DND-41 (cell line): ENCODE results near the gene PNPLA1.

Experiments
- ATAC-seq: fragments of 200-7000 bp; cut with Tn5 transposase; 3 replicates; pipeline ENCODE4 v1.9.1; 2021; ENCODE audit warnings: low read depth; ENCODE audit not compliant: insufficient read depth
- DNase-seq: peaks from one replicate; pipeline ENCODE4 v3.0.0-alpha.2; 2020
- H2AFZ ChIP-seq: 2 replicates; pipeline ENCODE4 v1.6.0; 2012; ENCODE audit warnings: low read depth, low read length
- H3K27ac ChIP-seq: 2 replicates; pipeline ENCODE4 v1.5.1; 2012; ENCODE audit warnings: low read length, inconsistent platforms
- H3K27me3 ChIP-seq: fragments of 200-600 bp; sonication (generic); 2 replicates; pipeline ENCODE4 v1.6.0; 2012; ENCODE audit warnings: low read length, mild to moderate bottlenecking, inconsistent platforms; ENCODE audit not compliant: insufficient read depth, poor library complexity
- H3K36me3 ChIP-seq: 2 replicates; pipeline ENCODE4 v1.5.1; 2012; ENCODE audit warnings: low read length, inconsistent platforms; ENCODE audit not compliant: insufficient read depth
- H3K4me1 ChIP-seq: 2 replicates; pipeline ENCODE4 v1.5.1; 2012; ENCODE audit warnings: mild to moderate bottlenecking, low read length; ENCODE audit not compliant: insufficient read depth
- H3K4me2 ChIP-seq: 2 replicates; pipeline ENCODE4 v1.6.0; 2012; ENCODE audit warnings: mild to moderate bottlenecking, moderate library complexity, low read length, inconsistent platforms; ENCODE audit not compliant: insufficient read depth
- H3K4me3 ChIP-seq, 2 experiments: fragments of 200-600 bp in 1 of 2; shearing (Covaris generic) in 1 of 2; 2 replicates each; pipeline ENCODE4 v1.5.1; 2012 to 2016; ENCODE audit warnings: inconsistent platforms in 2 of 2, low read length in 2 of 2, mild to moderate bottlenecking in 2 of 2, low read depth in 1 of 2, moderate library complexity in 1 of 2
- H3K79me2 ChIP-seq: 2 replicates; pipeline ENCODE4 v1.6.0; 2012; ENCODE audit warnings: low read length, inconsistent platforms; ENCODE audit not compliant: insufficient read depth
- H3K9ac ChIP-seq: 2 replicates; pipeline ENCODE4 v1.6.0; 2012; ENCODE audit warnings: low read depth, mild to moderate bottlenecking, inconsistent platforms, low read length, moderate library complexity
- H3K9me3 ChIP-seq: 2 replicates; pipeline ENCODE4 v1.5.1; 2012; ENCODE audit warnings: low read length, moderate library complexity, mild to moderate bottlenecking, inconsistent platforms; ENCODE audit not compliant: insufficient read depth, severe bottlenecking
- H4K20me1 ChIP-seq: 2 replicates; pipeline ENCODE4 v1.6.0; 2012; ENCODE audit warnings: low read length; ENCODE audit not compliant: insufficient read depth
- EZH2 ChIP-seq: IDR thresholded peaks from 3 replicates; pipeline ENCODE4 v1.6.1; 2012; ENCODE audit warnings: borderline replicate concordance, low read depth, mild to moderate bottlenecking, moderate library complexity, low read length, inconsistent platforms; ENCODE audit not compliant: severe bottlenecking
- TF ChIP-seq, protein P1 (sequence below): IDR thresholded peaks from 2 replicates; pipeline ENCODE4 v1.5.1; 2012; ENCODE audit warnings: borderline replicate concordance, low read length, moderate library complexity, mild to moderate bottlenecking; ENCODE audit not compliant: poor library complexity, severe bottlenecking; ENCODE audit errors: extremely low read depth

PNPLA1 gene

DNA sequence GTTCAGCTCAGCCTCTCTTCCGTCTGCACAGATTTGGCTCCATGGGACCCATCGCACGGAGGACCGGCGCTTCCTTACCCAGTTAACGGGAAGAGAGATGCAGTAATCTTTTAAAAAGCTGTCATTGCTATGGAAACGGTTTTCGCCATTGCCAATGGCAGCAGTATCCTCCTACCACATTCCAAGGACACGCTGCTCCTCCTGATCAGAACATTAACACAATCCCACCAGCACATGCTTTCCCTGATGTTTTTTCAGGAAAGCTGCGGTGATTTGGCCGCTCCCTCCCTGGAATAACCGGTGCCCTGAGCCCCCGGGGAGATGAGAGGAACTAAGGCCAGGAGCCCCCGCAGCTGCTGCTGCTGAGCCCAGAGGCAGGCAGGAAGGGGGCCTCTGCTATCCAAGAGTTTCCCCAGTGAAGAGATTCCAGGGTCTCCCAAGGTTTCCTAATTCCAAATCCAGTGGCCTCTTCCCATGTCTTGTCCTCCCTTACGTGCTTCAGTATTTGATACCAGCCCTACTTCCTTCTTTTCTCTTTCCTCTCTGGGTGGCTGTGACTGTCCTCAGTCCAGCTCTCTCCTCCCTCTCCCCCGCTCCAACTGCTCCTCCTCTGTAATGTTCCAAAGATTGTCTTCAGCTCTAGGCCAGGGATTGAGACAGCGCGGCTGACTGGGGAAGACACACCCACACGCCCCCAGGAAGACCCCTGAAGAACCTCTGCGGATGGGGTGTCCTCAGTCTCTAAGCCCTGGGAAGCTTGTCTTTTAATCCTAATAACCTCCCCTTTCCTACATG is 64.3 kb downstream of the PNPLA1 start:
- peaks cover 2% of the 10 kb centered on the region; the same call in 1 of the 2 replicates for H4K20me1 ChIP-seq
- no peaks in the 10 kb centered on the region for H3K79me2 ChIP-seq
- no peaks in the 10 kb centered on the region for H3K9me3 ChIP-seq
- ATAC-seq (no peak), DNase-seq (no peak)
- H3K36me3 ChIP-seq, result no peaks in the 10 kb centered on the region
- H3K27me3 ChIP-seq, result peaks cover 7% of the 10 kb centered on the region
- H3K9ac ChIP-seq, result no peak overlapping the region
- no peak overlapping the region for H3K27ac ChIP-seq
- no peak overlapping the region for H2AFZ ChIP-seq
- H3K4me2 ChIP-seq, result no peak overlapping the region
- no peaks in the 10 kb centered on the region for H3K4me1 ChIP-seq
- no peak overlapping the region for H3K4me3 ChIP-seq
- TF ChIP-seq, protein P1, sequence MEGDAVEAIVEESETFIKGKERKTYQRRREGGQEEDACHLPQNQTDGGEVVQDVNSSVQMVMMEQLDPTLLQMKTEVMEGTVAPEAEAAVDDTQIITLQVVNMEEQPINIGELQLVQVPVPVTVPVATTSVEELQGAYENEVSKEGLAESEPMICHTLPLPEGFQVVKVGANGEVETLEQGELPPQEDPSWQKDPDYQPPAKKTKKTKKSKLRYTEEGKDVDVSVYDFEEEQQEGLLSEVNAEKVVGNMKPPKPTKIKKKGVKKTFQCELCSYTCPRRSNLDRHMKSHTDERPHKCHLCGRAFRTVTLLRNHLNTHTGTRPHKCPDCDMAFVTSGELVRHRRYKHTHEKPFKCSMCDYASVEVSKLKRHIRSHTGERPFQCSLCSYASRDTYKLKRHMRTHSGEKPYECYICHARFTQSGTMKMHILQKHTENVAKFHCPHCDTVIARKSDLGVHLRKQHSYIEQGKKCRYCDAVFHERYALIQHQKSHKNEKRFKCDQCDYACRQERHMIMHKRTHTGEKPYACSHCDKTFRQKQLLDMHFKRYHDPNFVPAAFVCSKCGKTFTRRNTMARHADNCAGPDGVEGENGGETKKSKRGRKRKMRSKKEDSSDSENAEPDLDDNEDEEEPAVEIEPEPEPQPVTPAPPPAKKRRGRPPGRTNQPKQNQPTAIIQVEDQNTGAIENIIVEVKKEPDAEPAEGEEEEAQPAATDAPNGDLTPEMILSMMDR, result no peak
- no peak for TF ChIP-seq EZH2

DNA sequence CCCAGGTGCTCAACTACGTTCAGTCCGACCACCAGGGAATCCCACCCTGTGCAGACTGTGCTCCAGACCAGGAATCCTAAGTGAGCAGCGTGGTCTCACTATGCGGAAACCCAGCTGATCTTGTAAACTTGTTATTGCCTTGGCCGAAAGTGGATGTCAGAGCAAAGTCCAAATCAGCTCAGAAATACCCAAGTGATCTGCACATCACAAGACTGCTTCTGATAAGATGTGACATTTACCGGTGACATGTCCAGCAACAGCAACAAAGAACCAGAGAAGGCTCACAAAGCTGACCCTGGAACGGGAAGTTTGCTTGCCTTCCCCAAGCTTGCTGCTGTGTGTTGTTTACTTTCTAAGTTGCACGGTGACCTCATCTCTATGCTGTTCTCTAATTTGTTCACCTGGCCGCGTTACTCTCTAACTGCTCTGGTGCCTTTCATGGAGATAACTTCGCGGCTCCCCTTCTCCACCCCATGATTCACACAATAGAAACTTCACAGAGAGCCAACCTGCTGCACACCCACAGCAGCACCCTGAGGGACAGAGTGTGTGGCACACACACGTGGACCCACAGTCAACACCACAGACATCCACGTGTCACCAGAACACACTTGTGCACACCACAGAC is 65.1 kb downstream of the PNPLA1 start:
- Histone ChIP-seq H3K9ac (no peak overlapping the region), H2AFZ (no peak overlapping the region), H4K20me1 (peaks cover 3% of the 10 kb centered on the region; the same call in 1 of the 2 replicates), H3K4me3 (no peak overlapping the region), H3K36me3 (no peaks in the 10 kb centered on the region), H3K4me2 (no peak overlapping the region), H3K9me3 (no peaks in the 10 kb centered on the region), H3K4me1 (no peaks in the 10 kb centered on the region), H3K27ac (no peak overlapping the region), H3K27me3 (peaks cover 11% of the 10 kb centered on the region), H3K79me2 (no peaks in the 10 kb centered on the region)
- DNase-seq, result no peak
- ATAC-seq, result no peak
- no peak for TF ChIP-seq EZH2
- TF ChIP-seq, protein P1, result no peak

DNA sequence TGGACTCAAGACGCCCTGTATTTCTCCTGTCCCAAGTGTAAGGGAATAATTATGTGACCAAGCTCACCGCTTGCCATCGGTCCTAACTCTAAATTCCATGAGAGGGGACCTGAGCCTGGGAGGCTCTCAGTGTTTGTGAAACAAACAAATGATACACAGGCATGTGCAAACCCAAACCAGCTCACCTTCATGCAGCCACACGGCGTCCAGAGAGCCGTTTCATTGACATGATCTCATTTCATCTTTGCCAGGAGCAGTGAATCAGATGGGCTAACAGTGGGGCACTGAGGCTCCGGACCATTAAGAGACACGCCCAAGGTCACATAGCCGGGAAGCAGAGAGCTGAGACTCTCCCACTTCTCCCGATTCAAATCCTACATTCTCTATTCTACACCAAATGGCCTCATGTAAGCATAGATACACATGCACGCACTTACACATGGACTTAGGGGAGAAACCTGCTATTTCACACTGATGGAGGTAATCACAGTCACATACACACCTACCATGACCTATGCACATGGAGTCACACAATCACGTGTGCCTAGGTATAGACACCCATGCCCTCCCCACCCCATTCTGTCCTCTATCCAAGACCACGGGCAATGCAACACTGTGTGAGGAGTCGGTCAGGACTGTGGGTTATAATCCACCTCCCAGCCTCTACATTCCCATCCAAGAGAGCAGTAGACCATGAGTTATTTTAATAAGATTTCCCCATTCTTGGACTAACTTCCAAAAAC is 65.8 kb downstream of the PNPLA1 start:
- Histone ChIP-seq H3K27ac (no peak overlapping the region), H3K4me2 (no peak overlapping the region)
- no peak for ATAC-seq

More for the DNA sequence above, 65.8 kb downstream of the PNPLA1 start:
- H3K9ac ChIP-seq, result no peak overlapping the region
- TF ChIP-seq, protein P1, result no peak
- no peak for TF ChIP-seq EZH2
- peaks cover 3% of the 10 kb centered on the region; the same call in 1 of the 2 replicates for H4K20me1 ChIP-seq
- H3K9me3 ChIP-seq, result no peaks in the 10 kb centered on the region
- no peak overlapping the region for H3K4me3 ChIP-seq
- H3K36me3 ChIP-seq, result no peaks in the 10 kb centered on the region
- H2AFZ ChIP-seq, result no peak overlapping the region
- peaks cover 11% of the 10 kb centered on the region for H3K27me3 ChIP-seq
- no peaks in the 10 kb centered on the region for H3K79me2 ChIP-seq
- DNase-seq, result no peak
- no peaks in the 10 kb centered on the region for H3K4me1 ChIP-seq
